OCI-LY1 (cell line): ENCODE results near the gene LCN2.

Experiments
- EZH2 ChIP-seq: fragments of 200-600 bp; sonication (generic), shearing (Covaris generic); IDR thresholded peaks from 2 replicates; pipeline ENCODE4 v1.8.0; 2017; ENCODE audit warnings: borderline replicate concordance, mixed run types, mild to moderate bottlenecking, antibody characterized with exemption, low read length, moderate library complexity, mixed read lengths
- TF ChIP-seq, protein P1 (sequence below): fragments of 200-600 bp; sonication (generic), shearing (Covaris generic); IDR thresholded peaks from 2 replicates; pipeline ENCODE4 v1.5.1; 2017; ENCODE audit warnings: mild to moderate bottlenecking, antibody characterized with exemption, low read length, moderate library complexity, mixed read lengths

DNA sequence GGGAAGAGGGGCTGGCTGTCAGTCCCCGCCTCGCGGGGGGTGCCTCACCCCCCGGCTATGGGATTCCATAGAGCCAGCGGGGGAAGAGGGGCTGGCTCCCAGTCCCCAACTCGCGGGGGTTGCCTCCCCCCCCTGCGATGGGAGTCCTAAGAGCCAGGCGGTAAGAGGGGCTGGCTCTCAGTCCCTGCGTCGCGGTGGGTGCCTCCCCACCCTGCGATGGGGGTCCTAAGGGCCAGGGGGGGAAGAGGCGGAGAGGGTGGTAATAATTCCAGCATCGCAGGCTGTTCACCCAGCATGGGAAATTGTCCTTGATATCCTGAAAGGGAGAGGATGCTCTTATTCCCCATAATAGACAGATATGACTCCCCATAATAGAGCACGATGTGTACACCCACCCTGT is 9.6 kb upstream of the LCN2 start:
- TF ChIP-seq, protein P1, sequence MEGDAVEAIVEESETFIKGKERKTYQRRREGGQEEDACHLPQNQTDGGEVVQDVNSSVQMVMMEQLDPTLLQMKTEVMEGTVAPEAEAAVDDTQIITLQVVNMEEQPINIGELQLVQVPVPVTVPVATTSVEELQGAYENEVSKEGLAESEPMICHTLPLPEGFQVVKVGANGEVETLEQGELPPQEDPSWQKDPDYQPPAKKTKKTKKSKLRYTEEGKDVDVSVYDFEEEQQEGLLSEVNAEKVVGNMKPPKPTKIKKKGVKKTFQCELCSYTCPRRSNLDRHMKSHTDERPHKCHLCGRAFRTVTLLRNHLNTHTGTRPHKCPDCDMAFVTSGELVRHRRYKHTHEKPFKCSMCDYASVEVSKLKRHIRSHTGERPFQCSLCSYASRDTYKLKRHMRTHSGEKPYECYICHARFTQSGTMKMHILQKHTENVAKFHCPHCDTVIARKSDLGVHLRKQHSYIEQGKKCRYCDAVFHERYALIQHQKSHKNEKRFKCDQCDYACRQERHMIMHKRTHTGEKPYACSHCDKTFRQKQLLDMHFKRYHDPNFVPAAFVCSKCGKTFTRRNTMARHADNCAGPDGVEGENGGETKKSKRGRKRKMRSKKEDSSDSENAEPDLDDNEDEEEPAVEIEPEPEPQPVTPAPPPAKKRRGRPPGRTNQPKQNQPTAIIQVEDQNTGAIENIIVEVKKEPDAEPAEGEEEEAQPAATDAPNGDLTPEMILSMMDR = no peak
- no peak for TF ChIP-seq EZH2
